Prostate gland (tissue), 2 donors: ENCODE results near the gene LHPP.
"Not testable (repeated sequence)": the region's sequence is repeated elsewhere in the genome, so short reads cannot be mapped to it uniquely, and the experiment has no call there.

Experiments
- CTCF ChIP-seq, 4 experiments: fragments of 200-600 bp in 2 of 4; fragments of 450-650 bp in 2 of 4; sonication (generic) in 2 of 4; IDR thresholded peaks; 1 replicate in 3 of 4; 2 replicates in 1 of 4; pipeline ENCODE4 v1.5.1; 2016 to 2019; ENCODE audit warnings: antibody characterized with exemption in 4 of 4, mild to moderate bottlenecking in 2 of 4, moderate library complexity in 2 of 4
- POLR2A ChIP-seq: fragments of 450-650 bp; IDR thresholded peaks from one replicate; pipeline ENCODE4 v1.6.1; 2016; ENCODE audit warnings: antibody characterized with exemption, mild to moderate bottlenecking
- POLR2AphosphoS5 ChIP-seq: sonication (generic); formaldehyde crosslinking; IDR thresholded peaks from one replicate; pipeline ENCODE4 v1.6.1; 2017; ENCODE audit warnings: antibody characterized with exemption

- not testable (repeated sequence) for TF ChIP-seq CTCF (IDR thresholded peaks at IDR 0.05); POLR2A; POLR2AphosphoS5
Measured at GRCh38 chr10:124549171-124549570, 87.5 kb downstream of the LHPP start.
